ENCODE data around the gene NUBPL. TPM values are rescaled to one million over a fixed set of nuclear protein-coding genes. Genes with fewer than 3 reads are reported as not detected.

Gene NUBPL
- total and polyA plus RNA-seq, 7 donors, result 5.3 to 15.5 (median 9.2) TPM

DNA sequence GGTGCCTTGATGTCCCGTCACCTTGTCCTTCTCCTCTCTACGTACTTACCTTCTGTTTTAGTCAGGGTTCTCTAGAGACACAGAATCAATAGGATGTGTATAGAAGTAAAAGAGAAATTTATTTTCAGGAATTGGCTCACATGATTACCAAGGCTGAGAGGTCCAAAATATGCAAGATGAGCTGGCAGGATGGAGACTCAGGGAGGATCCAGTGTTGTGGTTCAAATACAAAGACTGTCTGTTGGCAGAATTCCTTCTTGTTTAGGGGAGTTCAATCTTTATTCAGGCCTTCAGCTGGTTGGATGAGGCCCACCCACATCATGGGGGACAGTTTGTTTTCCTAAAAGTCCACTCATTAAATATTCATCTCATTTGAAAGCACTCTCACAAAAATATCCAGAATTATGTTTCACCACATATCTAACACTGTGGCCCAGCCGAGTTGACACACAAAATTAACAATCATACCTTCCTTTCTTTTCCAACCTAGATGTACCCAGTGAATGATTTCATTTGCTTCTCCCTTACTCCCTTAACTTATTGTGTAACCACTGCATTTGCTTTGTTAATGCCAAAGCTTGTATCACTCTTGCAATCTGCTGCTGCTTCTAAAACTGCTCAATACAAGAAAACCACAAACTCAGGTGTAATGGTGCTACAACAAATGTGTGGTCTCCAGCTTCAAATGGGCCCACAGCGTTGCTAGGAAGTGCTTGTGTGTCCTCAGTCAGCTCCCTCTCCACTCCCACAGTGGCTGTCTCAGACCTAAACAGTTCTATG lies 320.5 kb downstream of the NUBPL start:
- H3K27ac ChIP-seq, result no peak overlapping the region
- no peak for TF ChIP-seq EP300 (IDR thresholded peaks at IDR 0.05)
- TF ChIP-seq POLR2A (IDR thresholded peaks at IDR 0.05), result no peak
- no peak overlapping the region for H3K4me3 ChIP-seq
- H3K4me1 ChIP-seq, result peaks cover 0 to 38% (median 19%) of the 10 kb centered on the region in 4 donors
- 90 to 94% methylated on average over 4 of the region's 4 CpGs for WGBS, 2 donors
- no peaks in the 10 kb centered on the region for H3K27me3 ChIP-seq
- no peak for DNase-seq
- intact Hi-C loops (cut with DNase I), result no loop called here
- no peaks in the 10 kb centered on the region for H3K9me3 ChIP-seq
- no peaks in the 10 kb centered on the region for H3K36me3 ChIP-seq

GRCh38 chr14:31884238-31884637 lies 323.0 kb downstream of the NUBPL start:
- WGBS, 2 donors, result 88 to 90% methylated on average over 2 of the region's 2 CpGs
- no peak for DNase-seq
- no peaks in the 10 kb centered on the region for H3K27me3 ChIP-seq
- H3K36me3 ChIP-seq, result no peaks in the 10 kb centered on the region
- no peak overlapping the region for H3K4me3 ChIP-seq
- TF ChIP-seq POLR2AphosphoS5 (IDR thresholded peaks at IDR 0.05) (no peak), CTCF (IDR thresholded peaks at IDR 0.05) (no peak), EP300 (IDR thresholded peaks at IDR 0.05) (no peak), POLR2A (IDR thresholded peaks at IDR 0.05) (no peak)
- no peak overlapping the region for H3K27ac ChIP-seq
- H3K9me3 ChIP-seq, result no peaks in the 10 kb centered on the region
- peaks cover 0 to 38% (median 19%) of the 10 kb centered on the region in 4 donors for H3K4me1 ChIP-seq
- intact Hi-C loops (cut with DNase I), result no loop called here

DNA sequence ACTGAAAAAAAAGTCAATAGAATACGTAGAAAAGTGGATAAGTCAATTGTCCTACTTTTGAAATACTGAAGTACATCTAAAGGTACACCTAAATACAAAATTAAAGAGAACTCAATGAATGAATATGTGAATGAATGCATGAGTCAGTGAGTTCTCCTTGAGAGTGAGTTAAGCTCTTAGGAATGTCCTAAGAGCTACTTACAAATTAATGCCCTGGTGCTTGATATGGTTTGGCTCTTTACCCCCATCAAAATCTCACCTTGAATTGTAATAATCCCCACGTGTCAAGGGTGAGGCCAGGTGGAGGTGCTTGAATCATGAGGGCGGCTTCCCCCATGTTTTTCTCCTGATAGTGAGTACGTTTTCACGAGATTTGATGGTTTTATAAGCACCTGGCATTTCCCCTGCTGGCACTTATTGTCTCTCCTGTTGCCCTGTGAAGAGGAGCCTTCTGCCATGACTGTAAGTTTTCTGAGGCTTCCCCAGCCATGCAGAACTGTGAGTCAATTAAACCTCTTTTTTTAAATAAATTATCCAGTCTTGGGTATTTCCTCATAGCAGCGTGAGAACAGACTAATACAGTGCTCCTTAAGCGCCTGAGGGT lies 323.7 kb downstream of the NUBPL start:
- Histone ChIP-seq H3K4me3 (no peak overlapping the region), H3K27ac (no peak overlapping the region), H3K4me1 (peaks cover 0 to 38% (median 19%) of the 10 kb centered on the region in 4 donors), H3K27me3 (no peaks in the 10 kb centered on the region), H3K36me3 (no peaks in the 10 kb centered on the region), H3K9me3 (no peaks in the 10 kb centered on the region)
- TF ChIP-seq EP300 (IDR thresholded peaks at IDR 0.05) (no peak), POLR2A (IDR thresholded peaks at IDR 0.05) (no peak), CTCF (IDR thresholded peaks at IDR 0.05) (no peak)
- DNase-seq, result no peak
- 88 to 89% methylated on average over 7 of the region's 7 CpGs for WGBS, 2 donors
- intact Hi-C loops (cut with DNase I), result no loop called here

DNA sequence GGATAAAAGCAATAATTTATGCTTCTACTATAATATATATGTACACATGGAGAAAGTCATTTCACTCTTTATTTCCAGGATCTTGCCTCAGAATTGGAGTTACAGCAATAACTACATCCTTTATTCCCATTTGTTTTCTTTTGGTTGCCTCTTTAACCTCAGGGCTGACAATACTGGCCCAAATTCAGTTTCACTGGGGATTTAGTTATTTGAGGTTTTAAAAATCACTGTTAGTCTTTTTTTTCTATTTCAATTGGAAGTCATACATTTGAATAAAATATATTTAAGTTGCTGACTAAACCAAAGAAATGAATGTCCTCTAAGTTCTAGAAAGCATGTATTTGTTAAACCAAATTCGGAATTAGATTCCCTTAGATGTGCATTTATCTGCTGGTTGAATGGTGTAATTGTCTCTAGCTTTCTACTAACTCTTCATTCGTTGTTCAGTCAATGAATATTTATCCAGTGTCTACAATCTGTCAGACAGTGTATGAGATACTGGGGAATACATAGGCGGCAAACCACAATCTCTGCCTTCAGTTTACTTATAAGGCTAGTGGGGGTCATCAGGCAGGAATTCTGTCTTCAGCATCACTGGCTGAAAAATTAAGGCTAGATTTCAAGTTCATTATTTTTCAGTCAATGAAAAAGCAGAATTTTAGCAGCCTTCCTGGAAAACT lies 325.1 kb downstream of the NUBPL start:
- TF ChIP-seq EP300 (IDR thresholded peaks at IDR 0.05), result no peak
- no peak for TF ChIP-seq POLR2AphosphoS5 (IDR thresholded peaks at IDR 0.05)
- TF ChIP-seq CTCF (IDR thresholded peaks at IDR 0.05), result no peak
- TF ChIP-seq POLR2A (IDR thresholded peaks at IDR 0.05), result no peak
- no peak for DNase-seq
- intact Hi-C loops (cut with DNase I), result no loop called here
- no peaks in the 10 kb centered on the region for H3K36me3 ChIP-seq
- peaks cover 0 to 25% (median 10%) of the 10 kb centered on the region in 4 donors for H3K4me1 ChIP-seq
- no peak overlapping the region for H3K27ac ChIP-seq
- H3K4me3 ChIP-seq, result no peak overlapping the region
- H3K9me3 ChIP-seq, result no peaks in the 10 kb centered on the region
- WGBS, 2 donors, result 82 to 85% methylated on average over 3 of the region's 3 CpGs
- H3K27me3 ChIP-seq, result no peaks in the 10 kb centered on the region

DNA sequence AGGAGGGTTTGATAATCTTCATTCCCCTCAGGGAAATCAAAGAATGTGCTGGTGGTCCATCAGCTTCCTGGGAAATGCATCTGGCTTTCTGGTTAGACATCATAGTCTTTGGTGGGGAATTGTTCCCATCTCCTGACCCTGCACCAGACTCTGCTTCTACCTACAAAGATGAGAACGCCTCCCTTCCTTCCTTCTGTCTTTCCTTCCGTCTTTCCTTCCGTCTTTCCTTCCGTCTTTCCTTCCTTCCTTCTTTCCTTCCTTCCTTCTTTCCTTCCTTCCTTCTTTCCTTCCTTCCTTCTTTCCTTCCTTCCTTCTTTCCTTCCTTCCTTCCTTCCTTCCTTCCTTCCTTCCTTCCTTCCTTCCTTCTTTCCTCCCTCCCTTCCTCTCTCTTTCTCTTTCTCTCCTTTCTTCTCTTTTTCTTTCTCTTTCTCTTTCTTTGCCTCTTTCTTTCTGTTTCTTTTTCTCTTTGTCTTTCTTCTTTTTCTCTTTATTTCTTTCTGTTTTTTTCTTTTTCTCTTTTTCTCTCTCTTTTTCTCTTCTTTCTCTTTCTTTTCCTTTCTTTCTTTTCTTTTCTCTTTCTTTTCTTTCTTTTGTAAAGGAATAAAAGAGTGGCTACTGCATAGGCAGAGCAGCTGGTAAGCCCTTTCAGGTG lies 326.9 kb downstream of the NUBPL start:
- H3K4me3 ChIP-seq, result no peak overlapping the region
- intact Hi-C loops (cut with DNase I), result no loop called here
- DNase-seq, result no peak
- H3K27me3 ChIP-seq, result no peaks in the 10 kb centered on the region
- TF ChIP-seq EP300 (IDR thresholded peaks at IDR 0.05) (no peak), POLR2A (IDR thresholded peaks at IDR 0.05) (no peak)
- H3K4me1 ChIP-seq, result peaks cover 0 to 12% (median 5%) of the 10 kb centered on the region in 4 donors
- H3K27ac ChIP-seq, result no peak overlapping the region
- 91 to 95% methylated on average over 4 of the region's 4 CpGs for WGBS, 2 donors
- no peaks in the 10 kb centered on the region for H3K9me3 ChIP-seq
- no peaks in the 10 kb centered on the region for H3K36me3 ChIP-seq

Data from sigmoid colon (tissue), 7 donors.